Thoracic aorta (tissue), 2 donors: ENCODE measurements around the gene GADD45G. TPM values are rescaled to one million over a fixed set of nuclear protein-coding genes. Genes with fewer than 3 reads are reported as not detected.

Experiments
- ATAC-seq: fragments of 150-250 bp; one replicate; pipeline ENCODE4 v1.8.0; 2017; ENCODE audit warnings: low read depth; ENCODE audit not compliant: insufficient number of reproducible peaks, low FRiP score
- DNase-seq: peaks from one replicate; pipeline ENCODE4 v3.0.0-alpha.2; 2020; ENCODE audit warnings: low spot score
- H3K27ac ChIP-seq, 2 donors: fragments of 200-600 bp; sonication (generic); 1 replicate in 1 of 2; 2 replicates in 1 of 2; pipeline ENCODE4 v1.5.1; 2016; ENCODE audit warnings: mild to moderate bottlenecking in 2 of 2, moderate library complexity in 2 of 2
- H3K27me3 ChIP-seq: fragments of 200-600 bp; sonication (generic); replicated peaks from 2 replicates; pipeline ENCODE4 v1.6.0; 2016; ENCODE audit warnings: mild to moderate bottlenecking; ENCODE audit not compliant: insufficient read depth
- H3K36me3 ChIP-seq: fragments of 200-600 bp; sonication (generic); one replicate; pipeline ENCODE4 v1.5.1; 2016
- H3K4me1 ChIP-seq, 2 donors: fragments of 200-600 bp; sonication (generic); 1 replicate in 1 of 2; 2 replicates in 1 of 2; pipeline versions ENCODE4 v1.5.1 to v1.6.0; 2016; ENCODE audit warnings: low read depth in 2 of 2, mild to moderate bottlenecking in 1 of 2; ENCODE audit not compliant: control insufficient read depth in 1 of 2
- H3K4me3 ChIP-seq: fragments of 200-600 bp; sonication (generic); 2 replicates; pipeline ENCODE4 v1.5.1; 2016; ENCODE audit warnings: mild to moderate bottlenecking
- H3K9me3 ChIP-seq: fragments of 200-600 bp; sonication (generic); 2 replicates; pipeline ENCODE4 v1.5.1; 2016
- total RNA-seq, 2 donors: library from RNA; depleted of rRNA; stranded (reverse); fragments of >200 nt; gene quantifications; one replicate each; pipeline versions ENCODE4 v1.1.0 to v1.2.3, GENCODE V29; 2016
- TF ChIP-seq, protein P1 (sequence below): fragments of 200-600 bp; sonication (generic); IDR thresholded peaks from one replicate; pipeline ENCODE4 v1.5.1; 2019; ENCODE audit warnings: antibody characterized with exemption

GADD45G gene
- total RNA-seq, 2 donors from 2014 or later, result 5.8 to 19.3 TPM

DNA sequence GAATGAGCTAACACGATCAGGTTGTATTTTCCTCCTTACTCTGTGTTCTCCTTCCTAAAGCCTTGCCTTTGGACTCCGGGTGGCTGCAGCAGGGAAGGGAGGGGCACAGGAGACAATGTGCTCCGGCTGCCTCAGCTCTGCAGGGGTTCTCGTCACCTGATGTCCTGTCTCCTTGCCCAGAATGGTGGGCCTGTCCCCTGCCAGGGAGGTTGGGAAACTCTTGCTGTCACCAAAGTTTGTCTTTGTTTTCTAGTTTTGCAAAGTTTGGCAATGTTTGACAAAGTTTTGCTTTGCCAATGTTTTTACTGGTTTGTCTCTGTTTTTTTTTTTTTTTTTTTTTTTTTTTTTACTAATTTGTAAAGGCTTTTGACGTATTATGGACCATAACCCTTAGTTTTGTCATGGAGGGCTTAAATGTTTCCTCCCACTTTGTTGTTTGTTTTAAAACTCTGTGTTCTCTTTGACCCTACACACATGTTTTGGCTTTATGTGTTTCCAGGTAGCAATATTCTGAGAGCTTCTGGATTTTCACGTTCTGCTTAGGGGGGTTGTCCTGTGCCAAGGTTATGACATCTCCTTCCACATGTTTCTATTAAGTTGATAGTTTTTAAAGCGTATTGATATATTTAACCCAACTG, 49.3 kb downstream of the GADD45G start:
- TF ChIP-seq, protein P1, sequence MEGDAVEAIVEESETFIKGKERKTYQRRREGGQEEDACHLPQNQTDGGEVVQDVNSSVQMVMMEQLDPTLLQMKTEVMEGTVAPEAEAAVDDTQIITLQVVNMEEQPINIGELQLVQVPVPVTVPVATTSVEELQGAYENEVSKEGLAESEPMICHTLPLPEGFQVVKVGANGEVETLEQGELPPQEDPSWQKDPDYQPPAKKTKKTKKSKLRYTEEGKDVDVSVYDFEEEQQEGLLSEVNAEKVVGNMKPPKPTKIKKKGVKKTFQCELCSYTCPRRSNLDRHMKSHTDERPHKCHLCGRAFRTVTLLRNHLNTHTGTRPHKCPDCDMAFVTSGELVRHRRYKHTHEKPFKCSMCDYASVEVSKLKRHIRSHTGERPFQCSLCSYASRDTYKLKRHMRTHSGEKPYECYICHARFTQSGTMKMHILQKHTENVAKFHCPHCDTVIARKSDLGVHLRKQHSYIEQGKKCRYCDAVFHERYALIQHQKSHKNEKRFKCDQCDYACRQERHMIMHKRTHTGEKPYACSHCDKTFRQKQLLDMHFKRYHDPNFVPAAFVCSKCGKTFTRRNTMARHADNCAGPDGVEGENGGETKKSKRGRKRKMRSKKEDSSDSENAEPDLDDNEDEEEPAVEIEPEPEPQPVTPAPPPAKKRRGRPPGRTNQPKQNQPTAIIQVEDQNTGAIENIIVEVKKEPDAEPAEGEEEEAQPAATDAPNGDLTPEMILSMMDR, result no peak
- Histone ChIP-seq H3K4me1 (no peaks in the 10 kb centered on the region), H3K27me3 (no peaks in the 10 kb centered on the region), H3K4me3 (no peak overlapping the region), H3K27ac (no peak overlapping the region), H3K9me3 (no peaks in the 10 kb centered on the region), H3K36me3 (no peaks in the 10 kb centered on the region)
- ATAC-seq (no peak), DNase-seq (no peak)

- Histone ChIP-seq H3K27ac (no peak overlapping the region), H3K9me3 (no peaks in the 10 kb centered on the region), H3K27me3 (no peaks in the 10 kb centered on the region), H3K4me3 (no peak overlapping the region), H3K4me1 (no peaks in the 10 kb centered on the region), H3K36me3 (no peaks in the 10 kb centered on the region)
- DNase-seq (no peak), ATAC-seq (no peak)
- TF ChIP-seq, protein P1, result no peak
Measured at GRCh38 chr9:89655056-89655989, 50.5 kb downstream of the GADD45G start.

Other genes with a start within 250 kb of the GADD45G start
- gene SEMA4D, start 106.9 kb upstream of the GADD45G start, total RNA-seq, result 10 to 100 TPM; 16.9 to 20.2 TPM